Activated naive CD4-positive, alpha-beta T cell treated with anti-CD3 and anti-CD28 coated beads, Interleukin-2, amount 10 ng/mL, durations not matched to agents 7 days and 5 days (primary cell): ENCODE data around the gene ANKRD50.

Source experiments
- CTCF ChIA-PET: fragments of 350-600 bp; sonication (Branson Sonifier 250); formaldehyde crosslinking; loops from one replicate; lab custom pipeline; 2021; ENCODE audit warnings: antibody characterized with exemption; lab: Charles Lee
- DNase-seq: peaks from one replicate; pipeline ENCODE4 v3.0.0-alpha.2; 2020
- H3K27ac Mint-ChIP-seq: one replicate; pipeline ENCODE4 v1.8.0; 2021; ENCODE audit warnings: mild to moderate bottlenecking, moderate library complexity, mixed read lengths
- H3K27me3 Mint-ChIP-seq: one replicate; pipeline ENCODE4 v1.8.0; 2021; ENCODE audit warnings: mild to moderate bottlenecking, mixed read lengths
- H3K36me3 Mint-ChIP-seq: one replicate; pipeline ENCODE4 v1.8.0; 2021; ENCODE audit warnings: mixed read lengths
- H3K4me1 Mint-ChIP-seq: one replicate; pipeline ENCODE4 v1.8.0; 2021; ENCODE audit warnings: mixed read lengths
- H3K4me3 Mint-ChIP-seq: one replicate; pipeline ENCODE4 v1.8.0; 2021; ENCODE audit warnings: mild to moderate bottlenecking, moderate library complexity, mixed read lengths
- H3K9me3 Mint-ChIP-seq: one replicate; pipeline ENCODE4 v1.8.0; 2021; ENCODE audit warnings: mixed read lengths

Gene ANKRD50

GRCh38 chr4:124712372-124713184 lies at the start of gene ANKRD50:
Gene ANKRD50, minus strand, starts transcription at chr4:124712732. Its CDS starts 2,221 bp downstream, at chr4:124710511.
- peak; percentile 78 for DNase-seq
- no peaks in the 10 kb centered on the region for H3K36me3 Mint-ChIP-seq
- H3K4me1 Mint-ChIP-seq, result peaks cover 9% of the 10 kb centered on the region
- H3K4me3 Mint-ChIP-seq, result peak within 1 kb of the TSS; percentile 84
- peaks cover 12% of the 10 kb centered on the region for H3K27me3 Mint-ChIP-seq
- H3K27ac Mint-ChIP-seq, result peak within 1 kb of the TSS; percentile 64
- H3K9me3 Mint-ChIP-seq, result no peaks in the 10 kb centered on the region
- CTCF ChIA-PET, result no interaction called here

- Mint-ChIP-seq H3K36me3 (no peaks in the 10 kb centered on the region), H3K27me3 (no peaks in the 10 kb centered on the region), H3K4me1 (no peaks in the 10 kb centered on the region), H3K9me3 (no peaks in the 10 kb centered on the region), H3K27ac (no peak overlapping the region), H3K4me3 (no peak overlapping the region)
- DNase-seq, result no peak
- CTCF ChIA-PET, result no interaction called here
Measured at GRCh38 chr4:124757126-124757525, 44.6 kb upstream of the ANKRD50 start.

DNA sequence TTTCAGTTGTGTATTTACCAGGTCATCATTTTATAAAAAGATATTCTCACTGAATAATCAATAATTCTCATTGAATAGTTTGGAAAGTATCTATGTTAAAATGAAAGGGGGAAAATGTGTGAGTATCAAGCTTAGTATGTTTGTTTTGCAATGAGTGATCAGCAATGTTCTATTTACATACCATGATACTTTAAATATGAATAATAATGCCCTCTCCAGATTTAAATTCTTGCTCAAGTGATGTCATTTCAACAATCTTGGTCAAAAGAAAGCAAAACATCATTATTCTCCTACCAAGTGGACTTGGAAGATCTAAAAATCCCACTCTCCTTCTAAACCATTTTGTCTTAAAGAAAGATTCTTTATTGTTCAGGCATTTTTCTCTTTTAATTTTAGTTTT lies 42.1 kb upstream of the ANKRD50 start:
- no peaks in the 10 kb centered on the region for H3K4me1 Mint-ChIP-seq
- H3K9me3 Mint-ChIP-seq, result no peaks in the 10 kb centered on the region
- no peaks in the 10 kb centered on the region for H3K27me3 Mint-ChIP-seq
- no peak overlapping the region for H3K4me3 Mint-ChIP-seq
- no peak for DNase-seq
- CTCF ChIA-PET, result no interaction called here
- H3K36me3 Mint-ChIP-seq, result no peaks in the 10 kb centered on the region
- H3K27ac Mint-ChIP-seq, result no peak overlapping the region

GRCh38 chr4:124753941-124754581 lies 41.5 kb upstream of the ANKRD50 start:
- no peak for DNase-seq
- Mint-ChIP-seq H3K4me1 (no peaks in the 10 kb centered on the region), H3K27me3 (no peaks in the 10 kb centered on the region)

DNA sequence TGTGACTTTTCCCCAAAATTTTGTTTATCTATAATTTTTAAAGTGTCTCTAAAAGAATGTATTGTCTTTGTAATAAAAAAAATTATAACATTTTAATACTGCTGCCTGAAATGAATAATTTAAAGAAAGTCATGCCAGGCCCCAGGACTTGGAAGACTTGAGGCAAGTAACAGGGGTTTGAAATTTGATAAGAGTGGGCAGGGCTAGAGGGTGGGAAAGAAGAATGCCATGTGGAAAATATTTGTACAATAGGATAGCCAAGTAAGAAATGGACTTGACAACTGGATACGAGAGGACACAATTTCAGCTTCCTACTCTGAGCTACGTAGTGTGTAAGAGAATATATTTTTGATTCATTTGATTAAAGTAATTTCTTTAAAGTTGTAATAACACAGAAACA lies 36.9 kb upstream of the ANKRD50 start:
- CTCF ChIA-PET, result no interaction called here
- H3K27ac Mint-ChIP-seq, result no peak overlapping the region
- no peaks in the 10 kb centered on the region for H3K36me3 Mint-ChIP-seq
- H3K4me1 Mint-ChIP-seq, result no peaks in the 10 kb centered on the region
- no peak for DNase-seq
- no peak overlapping the region for H3K4me3 Mint-ChIP-seq
- H3K9me3 Mint-ChIP-seq, result no peaks in the 10 kb centered on the region
- H3K27me3 Mint-ChIP-seq, result no peaks in the 10 kb centered on the region

More at GRCh38 chr4:124753941-124754581, 41.5 kb upstream of the ANKRD50 start:
- H3K4me3 Mint-ChIP-seq, result no peak overlapping the region
- CTCF ChIA-PET, result no interaction called here
- H3K9me3 Mint-ChIP-seq, result no peaks in the 10 kb centered on the region
- H3K36me3 Mint-ChIP-seq, result no peaks in the 10 kb centered on the region
- no peak overlapping the region for H3K27ac Mint-ChIP-seq

GRCh38 chr4:124748965-124749364 lies 36.4 kb upstream of the ANKRD50 start:
- CTCF ChIA-PET, result no interaction called here
- no peak for DNase-seq
- H3K9me3 Mint-ChIP-seq, result no peaks in the 10 kb centered on the region
- no peaks in the 10 kb centered on the region for H3K4me1 Mint-ChIP-seq
- H3K27ac Mint-ChIP-seq, result no peak overlapping the region
- H3K27me3 Mint-ChIP-seq, result no peaks in the 10 kb centered on the region
- no peaks in the 10 kb centered on the region for H3K36me3 Mint-ChIP-seq
- no peak overlapping the region for H3K4me3 Mint-ChIP-seq

- H3K4me1 Mint-ChIP-seq, result no peaks in the 10 kb centered on the region
- no peaks in the 10 kb centered on the region for H3K27me3 Mint-ChIP-seq
- H3K36me3 Mint-ChIP-seq, result no peaks in the 10 kb centered on the region
- no peak for DNase-seq
- no peak overlapping the region for H3K4me3 Mint-ChIP-seq
- H3K27ac Mint-ChIP-seq, result no peak overlapping the region
- no peaks in the 10 kb centered on the region for H3K9me3 Mint-ChIP-seq
- CTCF ChIA-PET, result no interaction called here
Measured at GRCh38 chr4:124745985-124746801, 33.7 kb upstream of the ANKRD50 start.

DNA sequence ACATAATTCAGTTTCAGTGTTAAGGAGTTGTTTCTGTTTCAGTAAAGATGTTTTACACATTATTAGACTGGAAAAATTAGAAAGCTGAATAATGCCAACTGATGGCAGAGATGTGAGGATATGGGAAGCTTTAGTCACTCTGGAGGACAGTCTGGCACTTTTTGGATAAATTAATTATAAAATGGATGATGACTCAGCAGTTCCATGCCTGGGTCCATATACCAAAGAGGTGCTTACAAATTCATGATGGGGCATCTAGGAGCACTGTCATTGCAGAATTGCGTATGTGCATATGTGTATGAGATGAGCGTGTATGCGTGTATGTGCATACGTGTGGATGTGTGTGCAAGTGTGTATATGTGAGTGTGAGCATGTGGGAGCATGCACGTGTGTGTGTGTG lies 31.2 kb upstream of the ANKRD50 start:
- CTCF ChIA-PET, result no interaction called here
- no peak overlapping the region for H3K27ac Mint-ChIP-seq

GRCh38 chr4:124740501-124740900 lies 28.0 kb upstream of the ANKRD50 start:
- DNase-seq, result no peak
- Mint-ChIP-seq H3K27ac (no peak overlapping the region), H3K27me3 (no peaks in the 10 kb centered on the region), H3K9me3 (no peaks in the 10 kb centered on the region), H3K36me3 (no peaks in the 10 kb centered on the region), H3K4me3 (no peak overlapping the region), H3K4me1 (no peaks in the 10 kb centered on the region)
- CTCF ChIA-PET, result interaction anchor here (0.7 kb wide), 1 partner anchor 9 kb away, joined by 8 read pairs; no protein-coding TSS in a partner anchor

More for the DNA sequence above, 31.2 kb upstream of the ANKRD50 start:
- H3K27me3 Mint-ChIP-seq, result no peaks in the 10 kb centered on the region
- H3K4me3 Mint-ChIP-seq, result no peak overlapping the region
- H3K9me3 Mint-ChIP-seq, result no peaks in the 10 kb centered on the region
- H3K4me1 Mint-ChIP-seq, result no peaks in the 10 kb centered on the region
- DNase-seq, result no peak
- H3K36me3 Mint-ChIP-seq, result no peaks in the 10 kb centered on the region

- Mint-ChIP-seq H3K4me1 (no peaks in the 10 kb centered on the region), H3K27me3 (no peaks in the 10 kb centered on the region), H3K4me3 (no peak overlapping the region), H3K27ac (no peak overlapping the region), H3K9me3 (no peaks in the 10 kb centered on the region), H3K36me3 (no peaks in the 10 kb centered on the region)
- no peak for DNase-seq
- CTCF ChIA-PET, result no interaction called here
Measured at GRCh38 chr4:124738994-124739393, 26.5 kb upstream of the ANKRD50 start.

DNA sequence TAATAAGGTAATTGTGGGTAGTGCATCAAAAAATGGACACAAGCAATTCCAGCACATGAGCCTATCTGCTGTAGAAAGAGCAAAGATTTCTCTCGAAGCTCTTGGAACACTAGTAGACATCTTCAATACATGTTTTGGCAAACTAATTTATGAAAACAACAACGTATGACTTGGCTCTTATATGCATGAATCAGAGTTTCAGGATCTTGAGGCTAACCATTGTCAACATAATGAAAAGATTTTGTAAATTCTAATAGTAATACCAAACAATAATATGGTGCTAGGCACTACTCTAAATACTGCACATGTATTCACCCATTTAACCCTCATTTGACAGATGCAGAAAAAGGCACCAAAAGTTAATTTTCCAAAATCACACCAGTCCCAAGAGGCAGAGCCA lies 25.1 kb upstream of the ANKRD50 start:
- Mint-ChIP-seq H3K9me3 (no peaks in the 10 kb centered on the region), H3K27me3 (no peaks in the 10 kb centered on the region), H3K4me3 (no peak overlapping the region), H3K36me3 (no peaks in the 10 kb centered on the region), H3K4me1 (no peaks in the 10 kb centered on the region), H3K27ac (no peak overlapping the region)
- CTCF ChIA-PET, result no interaction called here
- DNase-seq, result no peak

DNA sequence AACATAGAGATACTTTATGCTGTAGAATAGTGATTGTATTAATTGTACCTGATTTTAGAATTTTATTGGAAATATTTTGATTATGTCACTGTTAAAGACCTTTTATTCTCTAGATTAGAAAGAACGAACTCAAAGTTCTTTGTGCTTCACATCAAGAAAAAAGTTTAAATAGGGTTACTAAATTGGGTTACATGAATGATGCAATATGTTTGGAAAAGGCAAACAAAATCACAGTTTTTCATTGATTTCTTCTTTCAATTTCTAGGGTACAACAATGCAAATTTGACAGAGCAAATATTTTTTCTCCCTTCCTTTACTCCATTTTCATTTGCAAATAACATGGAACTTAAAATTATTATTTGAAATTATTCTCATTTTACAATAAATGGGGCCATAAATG lies 24.0 kb upstream of the ANKRD50 start:
- H3K9me3 Mint-ChIP-seq, result no peaks in the 10 kb centered on the region
- no peak overlapping the region for H3K27ac Mint-ChIP-seq
- CTCF ChIA-PET, result no interaction called here
- DNase-seq, result no peak
- H3K27me3 Mint-ChIP-seq, result no peaks in the 10 kb centered on the region
- H3K36me3 Mint-ChIP-seq, result no peaks in the 10 kb centered on the region
- no peak overlapping the region for H3K4me3 Mint-ChIP-seq
- H3K4me1 Mint-ChIP-seq, result no peaks in the 10 kb centered on the region

GRCh38 chr4:124727331-124727890 lies 14.9 kb upstream of the ANKRD50 start:
- no peak overlapping the region for H3K27ac Mint-ChIP-seq
- H3K27me3 Mint-ChIP-seq, result no peaks in the 10 kb centered on the region
- CTCF ChIA-PET, result no interaction called here
- no peaks in the 10 kb centered on the region for H3K9me3 Mint-ChIP-seq
- H3K36me3 Mint-ChIP-seq, result no peaks in the 10 kb centered on the region
- no peak overlapping the region for H3K4me3 Mint-ChIP-seq
- no peak for DNase-seq
- H3K4me1 Mint-ChIP-seq, result no peaks in the 10 kb centered on the region

- Mint-ChIP-seq H3K4me1 (no peaks in the 10 kb centered on the region), H3K9me3 (no peaks in the 10 kb centered on the region), H3K27ac (no peak overlapping the region), H3K4me3 (no peak overlapping the region), H3K27me3 (no peaks in the 10 kb centered on the region), H3K36me3 (no peaks in the 10 kb centered on the region)
- CTCF ChIA-PET, result no interaction called here
- no peak for DNase-seq
Measured at GRCh38 chr4:124726269-124726668, 13.7 kb upstream of the ANKRD50 start.
